ENCODE data around the gene WDR47.
A peak's percentile ranks its signal among the peaks of the same experiment; 100 is the strongest.
"Not testable (repeated sequence)": the region's sequence is repeated elsewhere in the genome, so short reads cannot be mapped to it uniquely, and the experiment has no call there.

The WDR47 gene

DNA sequence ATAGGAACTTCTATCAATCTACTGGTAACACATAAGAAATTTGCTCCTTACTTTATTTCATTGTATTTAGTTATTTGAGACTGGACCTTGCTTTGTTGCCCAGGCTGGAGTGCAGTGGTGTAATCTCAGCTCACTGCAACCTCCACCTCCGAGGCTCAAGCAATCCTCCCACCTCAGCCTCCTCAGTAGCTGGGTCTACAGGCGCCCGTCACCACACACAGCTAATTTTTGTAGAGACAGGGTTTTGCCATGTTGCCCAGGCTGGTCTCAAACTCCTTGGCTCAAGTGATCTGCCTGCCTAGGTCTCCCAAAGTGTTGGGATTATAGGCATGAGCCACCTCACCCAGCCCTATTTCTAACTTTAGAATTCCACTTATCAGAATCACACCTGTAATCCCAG is 10.2 kb upstream of the WDR47 start:
- DNase-seq (ENCODE audit: low read depth in 2 of 2): not testable (repeated sequence)

DNA sequence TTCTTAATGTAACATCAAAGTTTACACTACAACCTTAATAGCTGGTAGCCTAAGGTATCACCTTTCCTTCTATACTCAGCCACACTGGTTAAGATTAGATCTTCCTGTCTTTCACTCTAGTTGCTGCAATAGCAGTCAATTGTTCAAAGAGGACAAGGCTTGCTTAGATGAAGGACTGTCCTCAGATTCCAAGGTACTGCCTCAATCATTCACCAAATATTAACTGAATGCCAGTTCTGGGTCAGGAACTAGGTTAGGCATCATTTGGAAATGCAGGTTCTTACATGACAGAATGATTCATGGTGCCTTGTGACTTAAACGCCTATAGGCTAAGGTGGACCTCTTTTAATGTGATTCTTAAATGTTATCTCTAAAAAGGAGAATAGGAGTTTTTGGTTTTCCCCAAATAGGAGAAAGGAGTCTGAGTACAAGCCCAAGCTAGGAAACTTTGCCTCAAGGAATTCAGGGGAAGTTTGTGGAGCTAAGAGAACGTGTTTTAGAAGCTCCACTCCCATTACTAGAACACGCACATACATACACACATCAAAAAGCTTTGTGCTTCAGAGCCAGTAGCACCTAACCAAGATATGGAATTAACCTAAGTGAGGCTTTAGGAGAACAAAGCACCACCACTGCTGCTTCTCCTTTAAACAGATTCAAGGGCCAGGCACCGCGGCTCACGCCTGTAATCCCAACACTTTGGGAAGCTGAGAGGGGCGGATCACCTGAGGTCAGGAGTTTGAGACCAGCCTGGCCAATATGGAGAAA is 8.5 kb upstream of the WDR47 start:
- DNase-seq (ENCODE audit: low read depth in 2 of 2): no peak

GRCh38 chr1:109048335-109048734 is 6.4 kb upstream of the WDR47 start:
- no peak for DNase-seq (ENCODE audit: low read depth in 2 of 2)

DNA sequence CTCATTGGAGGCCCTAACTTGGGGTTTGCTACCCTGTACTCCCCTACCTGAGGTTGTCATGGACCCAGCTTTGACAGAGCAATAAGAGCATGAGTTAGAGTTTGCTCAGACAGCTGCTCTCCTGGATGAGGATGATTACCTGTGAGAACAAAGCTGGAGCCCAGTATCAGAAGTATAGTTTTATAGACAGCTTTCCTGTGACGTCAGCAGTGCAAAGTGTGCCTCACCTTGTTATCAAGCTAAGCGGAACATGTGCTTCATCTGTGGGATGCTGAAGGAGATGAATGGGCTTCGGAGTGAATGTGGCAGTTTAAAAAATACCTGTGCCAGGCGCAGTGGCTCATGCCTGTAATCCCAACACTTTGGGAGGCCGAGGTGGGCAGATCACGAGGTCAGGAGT is 5.4 kb upstream of the WDR47 start:
- no peak for DNase-seq (ENCODE audit: low read depth in 2 of 2)

DNA sequence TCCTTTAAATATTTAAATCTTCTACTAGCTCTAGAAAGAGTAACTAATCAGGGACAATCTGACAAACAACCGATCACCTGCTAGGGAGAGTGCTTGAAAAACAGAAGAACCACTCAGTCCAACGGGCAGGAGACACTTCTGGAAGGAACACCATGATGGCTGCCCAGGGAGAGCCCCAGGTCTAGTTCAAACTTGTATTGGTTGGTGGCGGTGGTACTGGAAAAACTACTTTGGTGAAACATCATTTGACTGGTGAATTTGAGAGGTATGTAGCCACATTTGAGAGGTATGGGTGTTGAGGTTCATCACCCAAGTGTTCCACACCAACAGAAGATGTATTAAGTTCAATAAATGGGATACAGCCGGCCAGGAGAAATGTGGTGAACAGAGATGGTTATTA is 4.8 kb upstream of the WDR47 start:
- no peak for DNase-seq (ENCODE audit: low read depth in 2 of 2)

DNA sequence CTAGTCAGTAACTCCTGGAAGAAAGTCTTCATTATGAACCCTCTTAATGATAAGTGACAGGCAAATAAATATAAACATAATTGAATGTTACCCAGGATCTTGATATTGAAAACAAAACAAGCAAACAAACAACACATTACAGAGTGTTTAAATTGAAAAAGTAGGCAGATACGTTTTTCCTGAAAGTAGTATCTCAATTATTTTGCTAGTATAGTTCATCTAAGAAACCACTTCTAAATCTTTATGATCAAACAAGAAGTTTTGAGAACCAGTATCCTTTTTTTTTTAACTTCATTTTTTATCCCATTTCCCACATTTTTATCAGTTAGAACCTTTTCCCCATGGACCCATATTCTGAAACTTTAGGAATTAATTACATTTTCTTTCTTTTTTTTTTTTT is 3.7 kb upstream of the WDR47 start:
- DNase-seq (ENCODE audit: low read depth in 2 of 2): no peak

- DNase-seq (ENCODE audit: low read depth in 2 of 2): peak; percentile 15 to 17
Observed at GRCh38 chr1:109040989-109041620, 797 bp downstream of the WDR47 start.

GRCh38 chr1:109040627-109040988 is 1.3 kb downstream of the WDR47 start:
- no peak for DNase-seq (ENCODE audit: low read depth in 2 of 2)

DNA sequence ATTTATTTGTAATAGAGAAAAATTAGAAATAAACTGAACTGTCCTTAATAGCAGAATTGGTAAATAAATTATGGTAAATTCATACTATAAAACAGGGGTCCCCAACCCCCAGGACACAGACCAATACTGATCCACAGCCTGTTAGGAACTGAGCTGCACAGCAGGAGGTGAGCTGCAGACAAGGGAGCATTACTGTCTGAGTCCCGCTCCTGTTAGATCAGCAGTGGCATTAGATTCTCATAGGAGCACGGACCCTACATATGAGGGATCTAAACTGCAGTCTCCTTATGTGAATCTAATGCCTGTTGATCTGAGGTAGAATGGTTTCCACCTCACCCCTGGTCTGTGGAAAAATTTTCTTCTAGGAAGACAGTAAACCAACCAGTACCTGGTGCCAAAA is 7.5 kb downstream of the WDR47 start:
- no peak for DNase-seq (ENCODE audit: low read depth in 2 of 2)

DNA sequence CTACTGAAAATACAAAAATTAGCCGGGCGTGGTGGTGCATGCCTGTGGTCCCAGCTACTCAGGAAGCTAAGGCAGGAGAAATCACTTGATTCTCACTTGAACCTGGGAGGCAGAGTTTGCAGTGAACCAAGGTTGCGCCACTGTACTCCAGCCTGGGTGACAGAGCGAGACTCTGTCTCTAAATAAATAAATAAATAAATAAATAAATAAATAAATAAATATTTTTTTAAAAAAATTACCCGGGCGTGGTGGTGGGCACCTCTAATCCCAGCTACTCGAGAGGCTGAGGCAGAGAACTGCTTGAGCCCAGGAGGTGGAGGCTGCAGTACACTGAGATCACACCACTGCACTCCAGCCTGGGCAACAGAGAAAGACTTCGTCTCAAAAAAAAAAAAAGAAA is 12.4 kb downstream of the WDR47 start:
- not testable (repeated sequence) for DNase-seq (ENCODE audit: low read depth in 2 of 2)

DNA sequence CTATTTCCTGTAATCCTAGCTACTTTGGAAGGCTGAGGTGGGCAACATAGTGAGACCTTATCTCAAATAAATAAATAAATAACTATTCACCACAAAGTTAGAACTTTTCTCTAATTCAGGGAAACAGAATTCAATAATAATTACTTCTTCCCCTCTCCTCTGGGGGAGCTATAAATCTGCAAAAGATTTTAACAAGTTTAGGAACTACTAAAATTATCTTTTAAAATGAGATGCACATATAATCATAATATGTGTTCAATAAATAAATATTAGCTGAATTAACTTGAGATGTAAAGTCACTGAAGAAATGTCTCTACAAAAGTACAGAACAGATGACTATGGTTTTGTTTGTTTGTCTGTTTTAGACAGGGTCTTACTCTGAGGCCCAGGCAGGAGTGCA is 14.1 kb downstream of the WDR47 start:
- DNase-seq (ENCODE audit: low read depth in 2 of 2): no peak

DNA sequence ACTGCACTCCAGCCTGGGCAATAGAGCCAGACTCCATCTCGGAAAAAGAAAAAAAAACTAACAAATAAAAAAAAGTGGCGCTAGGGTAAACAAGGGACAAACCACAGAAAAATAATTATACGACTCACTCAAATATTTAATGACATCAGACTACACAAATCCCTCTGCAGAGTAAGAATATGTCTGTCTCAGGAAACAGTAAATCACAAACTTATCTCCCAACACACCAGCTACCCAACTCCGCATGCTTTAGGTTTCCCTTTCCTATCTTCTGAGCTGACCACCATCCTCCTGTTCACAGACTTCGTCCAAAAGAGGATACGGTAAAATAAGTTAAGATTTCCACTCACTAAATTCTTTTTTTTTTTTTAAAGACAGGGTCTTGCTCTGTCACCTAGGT is 16.2 kb downstream of the WDR47 start:
- no peak for DNase-seq (ENCODE audit: low read depth in 2 of 2)

- no peak for DNase-seq (ENCODE audit: low read depth in 2 of 2)
Observed at GRCh38 chr1:109024646-109025045, 17.3 kb downstream of the WDR47 start.

GRCh38 chr1:109020693-109021257 is 21.1 kb downstream of the WDR47 start:
- DNase-seq (ENCODE audit: low read depth in 2 of 2): no peak

- not testable (repeated sequence) for DNase-seq (ENCODE audit: low read depth in 2 of 2)
Observed at GRCh38 chr1:109017719-109018118, 24.2 kb downstream of the WDR47 start.

GRCh38 chr1:109017134-109017533 is 24.8 kb downstream of the WDR47 start:
- DNase-seq (ENCODE audit: low read depth in 2 of 2): no peak

DNA sequence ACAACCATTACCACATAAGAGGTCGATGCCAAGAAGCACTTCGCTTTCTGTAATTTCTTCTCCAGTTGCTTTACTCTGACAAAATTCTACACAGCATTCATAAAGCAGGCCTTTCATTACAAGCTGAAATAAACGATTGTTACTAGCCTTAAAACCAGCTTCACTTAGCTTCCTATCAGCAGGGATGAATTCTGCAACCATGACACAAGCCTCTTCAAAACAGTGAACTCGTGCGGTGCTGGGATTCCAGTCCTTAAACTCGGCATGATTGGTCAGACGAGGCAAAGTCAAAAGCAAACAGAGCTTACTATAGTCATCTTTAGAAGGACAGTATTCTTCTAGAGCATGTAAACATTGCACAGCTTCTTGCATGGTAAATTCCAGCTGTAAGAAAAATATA is 30.6 kb downstream of the WDR47 start:
- DNase-seq (ENCODE audit: low read depth in 2 of 2): no peak

DNA sequence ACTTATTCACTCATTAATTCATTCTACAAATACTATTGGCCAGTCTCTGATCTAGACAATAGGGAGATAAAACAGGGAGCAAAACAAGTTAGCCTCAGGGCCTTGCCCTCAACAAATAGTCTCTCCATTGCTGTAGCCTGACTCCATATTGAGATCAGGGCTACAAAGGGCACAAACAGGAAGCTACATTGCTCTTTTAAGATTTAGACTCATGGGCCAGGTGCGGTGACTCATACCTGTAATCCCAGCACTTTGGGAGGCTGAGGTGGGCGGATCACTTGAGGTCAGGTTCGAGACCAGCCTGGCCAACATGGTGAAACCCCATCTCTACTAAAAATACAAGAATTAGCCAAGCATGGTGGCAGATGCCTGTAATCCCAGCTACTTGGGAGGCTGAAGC is 45.3 kb downstream of the WDR47 start:
- peak in 1 of 2 donors; percentile 8 for DNase-seq (ENCODE audit: low read depth in 2 of 2)

- no peak for DNase-seq (ENCODE audit: low read depth in 2 of 2)
Observed at GRCh38 chr1:108983114-108983513, 58.8 kb downstream of the WDR47 start.

DNA sequence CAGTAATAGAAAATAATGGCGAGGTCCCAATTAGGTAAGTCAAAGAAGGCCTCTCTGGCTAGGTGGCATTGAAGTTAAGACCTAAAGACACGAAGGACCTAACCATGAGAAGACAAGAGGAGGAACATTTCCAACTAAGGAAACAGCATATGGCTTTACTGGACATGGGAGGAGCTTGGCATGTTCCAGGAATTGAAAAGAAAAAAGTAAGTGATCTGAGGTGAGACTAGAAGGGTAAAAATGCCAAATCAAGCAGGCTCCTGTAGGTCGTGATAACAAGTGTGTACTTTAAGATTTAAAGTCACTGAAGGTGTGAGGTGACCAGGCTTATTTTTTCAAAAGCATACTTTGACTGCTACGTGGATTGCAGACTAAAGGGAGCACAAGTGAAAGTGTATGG is 65.2 kb downstream of the WDR47 start:
- DNase-seq (ENCODE audit: low read depth in 2 of 2): no peak

DNA sequence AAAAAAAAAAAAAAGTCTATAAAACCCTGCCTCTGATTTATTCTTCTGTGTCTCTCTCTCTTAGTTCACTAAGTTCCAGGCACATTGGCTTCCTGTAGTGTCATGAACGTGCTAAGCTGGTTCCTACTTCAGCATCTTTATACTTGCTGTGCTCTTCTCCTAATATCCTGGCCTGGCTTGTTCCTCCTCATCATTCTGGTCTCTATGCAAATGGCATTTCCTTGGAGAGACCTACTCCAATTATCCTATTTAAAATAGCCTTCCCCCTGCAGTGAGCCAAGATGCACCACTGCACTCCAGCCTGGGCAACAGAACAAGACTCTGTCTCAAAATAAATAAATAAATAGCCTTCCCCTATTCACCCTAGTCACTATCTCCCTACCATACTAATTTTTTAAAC is 69.0 kb downstream of the WDR47 start:
- DNase-seq (ENCODE audit: low read depth in 2 of 2): no peak

DNA sequence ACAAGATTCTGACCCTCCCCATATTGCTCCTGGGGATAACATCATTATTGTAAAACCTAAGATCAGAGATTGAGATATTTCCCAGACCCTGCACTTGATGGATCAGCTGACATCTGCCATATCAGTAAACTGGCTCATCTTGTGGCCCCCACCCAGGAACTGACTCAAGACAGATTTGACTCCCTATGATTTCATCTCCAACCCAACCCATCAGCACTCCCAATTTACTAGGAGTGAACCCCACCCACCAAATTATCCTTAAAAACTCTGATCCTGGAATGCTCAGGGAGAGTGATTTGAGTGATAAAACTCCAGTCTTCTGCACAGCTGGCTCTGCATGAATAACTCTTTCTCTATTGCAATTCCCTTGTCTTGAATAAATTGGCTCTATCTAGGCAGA is 72.6 kb downstream of the WDR47 start:
- no peak for DNase-seq (ENCODE audit: low read depth in 2 of 2)

- peak; percentile 87 for DNase-seq (ENCODE audit: low read depth in 2 of 2)
Observed at GRCh38 chr1:108963052-108963686, 78.7 kb downstream of the WDR47 start, which contains the start of gene CLCC1. Gene CLCC1 (minus strand): TSS chr1:108963484. CDS start chr1:108950437, 13,047 bp downstream.

Measured in stimulated activated CD8-positive, alpha-beta memory T cell treated with anti-CD3 and anti-CD28 coated beads, Interleukin-15, amount 100 ng/mL, for 48 hours (primary cell).